ENCODE data around the gene SHH. TPM values are rescaled to one million over a fixed set of nuclear protein-coding genes. Genes with fewer than 3 reads are reported as not detected.

The SHH gene
- total RNA-seq, 4 donors from 2014 or later: not detected

- intact Hi-C loops (cut with DNase I): no loop called here
- Histone ChIP-seq H3K4me1 (peaks cover 3 to 24% (median 13%) of the 10 kb centered on the region in 3 donors), H3K36me3 (peaks cover 0 to 44% (median 0%) of the 10 kb centered on the region in 3 donors), H3K4me3 (no peak overlapping the region), H3K27me3 (peaks cover 0 to 18% (median 0%) of the 10 kb centered on the region in 4 donors), H3K9me3 (no peaks in the 10 kb centered on the region), H3K27ac (no peak overlapping the region)
- no peak for DNase-seq
- TF ChIP-seq POLR2A (IDR thresholded peaks at IDR 0.05): no peak
- TF ChIP-seq, protein P1, sequence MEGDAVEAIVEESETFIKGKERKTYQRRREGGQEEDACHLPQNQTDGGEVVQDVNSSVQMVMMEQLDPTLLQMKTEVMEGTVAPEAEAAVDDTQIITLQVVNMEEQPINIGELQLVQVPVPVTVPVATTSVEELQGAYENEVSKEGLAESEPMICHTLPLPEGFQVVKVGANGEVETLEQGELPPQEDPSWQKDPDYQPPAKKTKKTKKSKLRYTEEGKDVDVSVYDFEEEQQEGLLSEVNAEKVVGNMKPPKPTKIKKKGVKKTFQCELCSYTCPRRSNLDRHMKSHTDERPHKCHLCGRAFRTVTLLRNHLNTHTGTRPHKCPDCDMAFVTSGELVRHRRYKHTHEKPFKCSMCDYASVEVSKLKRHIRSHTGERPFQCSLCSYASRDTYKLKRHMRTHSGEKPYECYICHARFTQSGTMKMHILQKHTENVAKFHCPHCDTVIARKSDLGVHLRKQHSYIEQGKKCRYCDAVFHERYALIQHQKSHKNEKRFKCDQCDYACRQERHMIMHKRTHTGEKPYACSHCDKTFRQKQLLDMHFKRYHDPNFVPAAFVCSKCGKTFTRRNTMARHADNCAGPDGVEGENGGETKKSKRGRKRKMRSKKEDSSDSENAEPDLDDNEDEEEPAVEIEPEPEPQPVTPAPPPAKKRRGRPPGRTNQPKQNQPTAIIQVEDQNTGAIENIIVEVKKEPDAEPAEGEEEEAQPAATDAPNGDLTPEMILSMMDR (IDR thresholded peaks at IDR 0.05): no peak
- WGBS, 2 donors: 72 to 75% methylated on average over 10 of the region's 10 CpGs
Observed at GRCh38 chr7:155785536-155785935, 26.7 kb downstream of the SHH start.

DNA sequence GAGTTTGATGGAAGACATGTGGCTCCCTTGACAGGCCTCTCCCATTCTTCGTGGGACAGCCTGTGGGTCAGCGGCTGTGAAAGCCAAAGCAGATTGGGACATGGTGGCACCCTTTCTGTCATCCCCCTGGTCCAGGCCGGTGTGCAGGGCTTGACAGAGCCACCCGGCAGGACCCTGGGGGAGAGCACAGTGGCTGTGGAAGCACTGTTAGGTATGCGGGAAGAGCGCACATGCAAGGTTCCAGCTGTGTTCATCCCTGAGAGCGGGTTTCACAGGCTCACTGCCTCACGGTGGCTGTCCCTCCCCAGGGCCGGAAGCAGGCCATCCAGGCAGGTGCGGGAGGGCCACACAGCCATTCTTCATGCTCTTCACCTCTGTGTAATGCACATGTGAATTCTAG is 29.8 kb downstream of the SHH start:
- DNase-seq: no peak
- H3K27ac ChIP-seq: no peak overlapping the region
- WGBS, 2 donors: 89 to 93% methylated on average over 5 to 7 of the region's 10 CpGs
- peaks cover 0 to 12% (median 0%) of the 10 kb centered on the region in 4 donors for H3K27me3 ChIP-seq
- intact Hi-C loops (cut with DNase I): no loop called here
- no peak overlapping the region for H3K4me3 ChIP-seq
- H3K9me3 ChIP-seq: no peaks in the 10 kb centered on the region
- peaks cover 0 to 75% (median 4%) of the 10 kb centered on the region in 3 donors for H3K36me3 ChIP-seq
- TF ChIP-seq, protein P1 (IDR thresholded peaks at IDR 0.05): no peak
- TF ChIP-seq POLR2A (IDR thresholded peaks at IDR 0.05): no peak
- peaks cover 0 to 8% (median 8%) of the 10 kb centered on the region in 3 donors for H3K4me1 ChIP-seq

GRCh38 chr7:155781433-155781832 is 30.8 kb downstream of the SHH start:
- intact Hi-C loops (cut with DNase I): no loop called here
- H3K36me3 ChIP-seq: peaks cover 4 to 86% (median 5%) of the 10 kb centered on the region in 3 donors
- no peak for TF ChIP-seq POLR2A (IDR thresholded peaks at IDR 0.05)
- TF ChIP-seq, protein P1 (IDR thresholded peaks at IDR 0.05): no peak

DNA sequence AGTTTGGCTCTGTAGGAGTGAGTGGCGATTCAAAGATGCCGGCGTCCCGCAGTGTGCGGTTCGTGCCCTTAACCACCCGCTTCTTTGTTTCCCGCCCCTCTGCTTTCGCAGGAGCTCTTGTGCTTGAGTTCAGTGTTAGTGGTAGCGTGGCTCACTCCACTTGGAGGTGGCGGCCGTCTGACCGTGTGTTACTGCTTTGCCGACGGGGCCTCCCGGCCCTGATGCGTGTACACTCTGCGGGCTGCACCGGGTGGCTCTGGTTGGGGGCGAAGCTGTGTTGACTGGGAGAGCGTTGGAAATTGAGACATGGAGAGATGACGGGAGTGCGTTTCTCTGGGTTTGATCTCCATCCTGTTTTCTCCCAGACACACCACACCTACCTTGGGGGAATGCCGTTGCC is 31.4 kb downstream of the SHH start:
- intact Hi-C loops (cut with DNase I): no loop called here
- Histone ChIP-seq H3K27ac (no peak overlapping the region), H3K9me3 (no peaks in the 10 kb centered on the region), H3K36me3 (peaks cover 8 to 91% (median 10%) of the 10 kb centered on the region in 3 donors), H3K27me3 (no peaks in the 10 kb centered on the region), H3K4me3 (no peak overlapping the region), H3K4me1 (no peaks in the 10 kb centered on the region)
- WGBS, 2 donors: 91 to 98% methylated on average over 8 to 16 of the region's 24 CpGs
- DNase-seq: no peak
- TF ChIP-seq, protein P1 (IDR thresholded peaks at IDR 0.05): no peak
- no peak for TF ChIP-seq POLR2A (IDR thresholded peaks at IDR 0.05)

More at GRCh38 chr7:155781433-155781832, 30.8 kb downstream of the SHH start:
- Histone ChIP-seq H3K9me3 (no peaks in the 10 kb centered on the region), H3K27me3 (peaks cover 0 to 2% (median 0%) of the 10 kb centered on the region in 4 donors), H3K27ac (no peak overlapping the region), H3K4me3 (no peak overlapping the region), H3K4me1 (no peaks in the 10 kb centered on the region)
- WGBS, 2 donors: 91 to 92% methylated on average over 12 to 18 of the region's 20 CpGs
- DNase-seq: no peak

DNA sequence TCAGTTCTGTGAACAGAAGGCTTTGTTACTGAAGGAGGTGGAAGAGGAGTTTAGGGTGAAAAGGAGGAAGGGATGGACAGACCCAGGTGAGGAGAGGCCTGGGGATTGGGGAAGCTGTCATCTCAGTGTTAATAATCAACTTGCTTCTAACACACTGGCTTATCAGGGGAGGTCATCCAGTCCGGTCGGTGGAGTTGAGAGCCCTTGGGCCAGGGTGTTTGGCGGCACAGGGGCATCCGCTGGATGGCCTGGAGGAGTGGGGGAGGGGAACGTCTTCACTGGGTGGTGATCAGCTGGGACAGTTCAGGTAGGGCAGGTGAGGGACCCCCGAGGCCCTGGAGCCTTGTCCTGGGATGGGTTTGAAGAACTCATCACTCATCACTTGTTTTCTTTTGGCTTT is 33.9 kb downstream of the SHH start:
- intact Hi-C loops (cut with DNase I): loop anchor here (10.0 kb wide), 1 partner anchor 174 kb away; no protein-coding TSS in a partner anchor
- no peak for DNase-seq
- TF ChIP-seq POLR2A (IDR thresholded peaks at IDR 0.05): no peak
- TF ChIP-seq, protein P1 (IDR thresholded peaks at IDR 0.05): no peak
- no peak overlapping the region for H3K27ac ChIP-seq
- H3K9me3 ChIP-seq: no peaks in the 10 kb centered on the region
- no peaks in the 10 kb centered on the region for H3K27me3 ChIP-seq
- H3K4me3 ChIP-seq: no peak overlapping the region
- H3K36me3 ChIP-seq: peaks cover 14 to 99% (median 25%) of the 10 kb centered on the region in 3 donors
- H3K4me1 ChIP-seq: no peaks in the 10 kb centered on the region
- WGBS, 2 donors: 76 to 88% methylated on average over 6 of the region's 6 CpGs
